HL-60/S4 (cell line): ENCODE results near the gene ALDH1A3.

Source experiments
- in situ Hi-C: fragments of 300-500 bp; cut with MboI; formaldehyde crosslinking; loops from 2 replicates; pipeline ENCODE4 v1.14.3; 2022; ENCODE audit warnings: low sequenced_read_pairs

The ALDH1A3 gene

GRCh38 chr15:100922192-100923040, 42.8 kb downstream of the ALDH1A3 start:
- in situ Hi-C loops, result loop anchor here (25.0 kb wide), 1 partner anchor 340 kb away; the partner anchor contains the start of gene CHSY1

- in situ Hi-C loops, result loop anchor here (25.0 kb wide), 1 partner anchor 339 kb away; the partner anchor contains the start of gene CHSY1
These were observed 43.4 kb downstream of the ALDH1A3 start for GRCh38 chr15:100923076-100923475.

GRCh38 chr15:100923902-100924301, 44.3 kb downstream of the ALDH1A3 start:
- in situ Hi-C loops, result loop anchor here (25.0 kb wide), 1 partner anchor 338 kb away; the partner anchor contains the start of gene CHSY1

- in situ Hi-C loops, result loop anchor here (25.0 kb wide), 1 partner anchor 338 kb away; the partner anchor contains the start of gene CHSY1
These were observed 44.8 kb downstream of the ALDH1A3 start for GRCh38 chr15:100924436-100924835.

GRCh38 chr15:100925480-100925879, 45.8 kb downstream of the ALDH1A3 start:
- in situ Hi-C loops, result no loop called here

GRCh38 chr15:100926258-100926657, 46.6 kb downstream of the ALDH1A3 start:
- in situ Hi-C loops, result no loop called here

- in situ Hi-C loops, result no loop called here
These were observed 47.5 kb downstream of the ALDH1A3 start for GRCh38 chr15:100926971-100927756.

GRCh38 chr15:100928632-100929280, 49.1 kb downstream of the ALDH1A3 start:
- in situ Hi-C loops, result no loop called here

- in situ Hi-C loops, result no loop called here
These were observed 50.0 kb downstream of the ALDH1A3 start for GRCh38 chr15:100929641-100930042.

- in situ Hi-C loops, result no loop called here
These were observed 50.7 kb downstream of the ALDH1A3 start for GRCh38 chr15:100930306-100930848.

- in situ Hi-C loops, result no loop called here
These were observed 51.7 kb downstream of the ALDH1A3 start for GRCh38 chr15:100931143-100931890.

GRCh38 chr15:100932676-100933348, 53.2 kb downstream of the ALDH1A3 start:
- in situ Hi-C loops, result no loop called here

- in situ Hi-C loops, result no loop called here
These were observed 54.5 kb downstream of the ALDH1A3 start for GRCh38 chr15:100934166-100934565.

GRCh38 chr15:100934726-100935125, 55.1 kb downstream of the ALDH1A3 start:
- in situ Hi-C loops, result no loop called here

- in situ Hi-C loops, result no loop called here
These were observed 57.5 kb downstream of the ALDH1A3 start for GRCh38 chr15:100937171-100937570.

- in situ Hi-C loops, result no loop called here
These were observed 60.2 kb downstream of the ALDH1A3 start for GRCh38 chr15:100939791-100940190.

- in situ Hi-C loops, result no loop called here
These were observed 61.2 kb downstream of the ALDH1A3 start for GRCh38 chr15:100940767-100941379.

- in situ Hi-C loops, result no loop called here
These were observed 61.9 kb downstream of the ALDH1A3 start for GRCh38 chr15:100941536-100941935.
